GM18861 (cell line): ENCODE data around the gene OGT.

Experiments used
- ATAC-seq: cut with Tn5 transposase; IDR thresholded peaks from one replicate; pipeline ENCODE4 v1.9.1; 2021; ENCODE audit not compliant: unreplicated experiment

Gene OGT

GRCh38 chrX:71621603-71622002 is 88.7 kb downstream of the OGT start:
- ATAC-seq: no peak

DNA sequence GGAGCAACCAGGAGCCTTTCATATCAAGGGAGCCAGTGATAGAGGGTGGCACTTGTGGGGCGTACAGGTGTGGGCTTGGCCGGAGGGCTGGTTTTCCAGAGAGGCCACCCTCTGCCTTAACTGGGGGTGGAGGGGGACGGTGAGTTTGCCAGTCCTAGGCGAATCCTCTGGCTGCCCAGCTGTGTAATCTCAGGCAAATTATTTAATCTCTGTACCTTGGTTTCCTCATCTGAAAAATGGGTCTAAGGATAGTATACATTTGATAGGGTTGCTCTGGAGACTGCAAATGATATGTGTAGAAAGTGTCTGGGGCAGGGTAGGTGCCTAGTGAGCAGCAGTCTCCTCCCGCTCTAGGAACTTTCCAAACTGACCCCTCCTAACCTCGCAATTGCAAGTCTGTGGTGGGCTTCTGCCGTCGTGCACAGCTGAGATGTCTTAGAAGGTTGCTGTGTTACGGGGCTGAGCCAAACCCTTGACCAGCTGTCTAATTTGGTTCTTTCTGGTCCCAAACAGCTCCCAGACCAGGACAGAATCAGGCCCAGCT is 89.2 kb downstream of the OGT start:
- no peak for ATAC-seq

GRCh38 chrX:71622576-71623450 is 89.9 kb downstream of the OGT start:
- no peak for ATAC-seq

DNA sequence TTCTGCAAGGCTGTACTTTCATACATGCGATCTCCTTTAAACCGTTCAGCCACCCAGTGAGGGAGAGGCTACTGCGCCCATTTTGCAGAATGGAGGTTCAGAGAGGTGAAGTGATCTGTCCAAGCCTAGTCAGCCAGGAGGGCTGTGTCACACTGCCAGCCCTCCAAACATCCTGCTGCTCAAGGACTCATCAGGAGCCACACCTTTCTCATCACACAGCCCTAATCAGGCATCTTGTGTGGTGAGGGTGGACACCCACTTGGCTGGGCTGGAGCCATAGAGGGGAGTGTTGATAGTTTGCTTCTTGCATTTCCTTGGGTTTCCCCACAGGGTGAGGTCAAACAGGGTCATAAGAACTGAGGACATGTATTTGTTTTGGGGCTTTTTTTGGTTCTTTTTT is 90.8 kb downstream of the OGT start:
- no peak for ATAC-seq

GRCh38 chrX:71625471-71625870 is 92.6 kb downstream of the OGT start:
- ATAC-seq: no peak
